NCI-H526 (cell line): ENCODE results near the gene RSPH1.
A peak's percentile ranks its signal among the peaks of the same experiment; 100 is the strongest.
"Not testable (repeated sequence)": the region's sequence is repeated elsewhere in the genome, so short reads cannot be mapped to it uniquely, and the experiment has no call there.

ENCODE experiments used
- DNase-seq, 2 experiments: peaks; one replicate each; lab custom pipeline; 2025; lab: John Stamatoyannopoulos, UW

The RSPH1 gene

GRCh38 chr21:42486072-42486471 is 10.0 kb downstream of the RSPH1 start:
- peak; percentile 78 to 83 for DNase-seq

GRCh38 chr21:42484966-42485365 is 11.1 kb downstream of the RSPH1 start:
- no peak for DNase-seq

GRCh38 chr21:42481169-42481568 is 14.9 kb downstream of the RSPH1 start:
- DNase-seq = no peak

- DNase-seq = no peak
Observed at GRCh38 chr21:42480736-42481135, 15.3 kb downstream of the RSPH1 start.

GRCh38 chr21:42479582-42479981 is 16.4 kb downstream of the RSPH1 start:
- DNase-seq = no peak

GRCh38 chr21:42478504-42478903 is 17.5 kb downstream of the RSPH1 start:
- DNase-seq = no peak

- DNase-seq = no peak
Observed at GRCh38 chr21:42476388-42477331, 19.4 kb downstream of the RSPH1 start.

GRCh38 chr21:42475526-42476387 is 20.3 kb downstream of the RSPH1 start:
- DNase-seq = no peak

- no peak for DNase-seq
Observed at GRCh38 chr21:42475036-42475435, 21.0 kb downstream of the RSPH1 start.

GRCh38 chr21:42474043-42474831 is 21.8 kb downstream of the RSPH1 start:
- no peak for DNase-seq

- no peak for DNase-seq
Observed at GRCh38 chr21:42473498-42474042, 22.5 kb downstream of the RSPH1 start.

GRCh38 chr21:42472521-42472920 is 23.5 kb downstream of the RSPH1 start:
- DNase-seq = peak; percentile 73 to 77

- no peak for DNase-seq
Observed at GRCh38 chr21:42471716-42472330, 24.2 kb downstream of the RSPH1 start.

GRCh38 chr21:42471206-42471605 is 24.8 kb downstream of the RSPH1 start:
- DNase-seq = peak in 1 of 2 experiments; percentile 41

GRCh38 chr21:42469726-42470125 is 26.3 kb downstream of the RSPH1 start:
- DNase-seq = not testable (repeated sequence)

GRCh38 chr21:42469272-42469671 is 26.8 kb downstream of the RSPH1 start:
- DNase-seq = no peak

- DNase-seq = no peak
Observed at GRCh38 chr21:42468491-42469131, 27.4 kb downstream of the RSPH1 start.

- DNase-seq = peak in 1 of 2 experiments; percentile 75
Observed at GRCh38 chr21:42467140-42467983, 28.7 kb downstream of the RSPH1 start.

GRCh38 chr21:42466700-42467099 is 29.3 kb downstream of the RSPH1 start:
- no peak for DNase-seq

GRCh38 chr21:42465803-42466127 is 30.3 kb downstream of the RSPH1 start:
- no peak for DNase-seq
